Bronchial epithelial cell (primary cell): ENCODE measurements around the gene CNOT6L. TPM values are rescaled to one million over a fixed set of nuclear protein-coding genes. Genes with fewer than 3 reads are reported as not detected.

Experiments
- DNase-seq: peaks from one replicate; pipeline ENCODE4 v3.0.0-alpha.2; 2010; ENCODE audit warnings: low read depth
- FAIRE-seq: peaks from 2 replicates; lab custom pipeline; 2011; peaks lifted over from hg19 to GRCh38; lab: Jason Lieb, UNC
- H3K27me3 ChIP-seq: 2 replicates; pipeline ENCODE4 v1.5.1; 2011; ENCODE audit warnings: low read length; ENCODE audit not compliant: control insufficient read depth, insufficient read depth
- H3K36me3 ChIP-seq: 2 replicates; pipeline ENCODE4 v1.5.1; 2011; ENCODE audit warnings: low read length; ENCODE audit not compliant: control insufficient read depth, insufficient read depth
- H3K4me3 ChIP-seq: 2 replicates; pipeline ENCODE4 v1.5.1; 2011; ENCODE audit warnings: mild to moderate bottlenecking, low read depth, low read length, control low read depth
- total RNA-seq: library from RNA; depleted of rRNA; stranded (reverse); fragments of >200 nt; gene quantifications from 2 replicates; pipeline ENCODE4 v1.2.1, GENCODE V29; 2014
- TF ChIP-seq, protein P1 (sequence below): IDR thresholded peaks from 2 replicates; pipeline ENCODE4 v1.5.1; 2011; ENCODE audit warnings: mild to moderate bottlenecking, moderate library complexity, low read length, control low read depth, inconsistent platforms; ENCODE audit not compliant: insufficient read depth, severe bottlenecking

CNOT6L gene
- total RNA-seq, 1 donor from 2014 or later = 15.0 TPM

DNA sequence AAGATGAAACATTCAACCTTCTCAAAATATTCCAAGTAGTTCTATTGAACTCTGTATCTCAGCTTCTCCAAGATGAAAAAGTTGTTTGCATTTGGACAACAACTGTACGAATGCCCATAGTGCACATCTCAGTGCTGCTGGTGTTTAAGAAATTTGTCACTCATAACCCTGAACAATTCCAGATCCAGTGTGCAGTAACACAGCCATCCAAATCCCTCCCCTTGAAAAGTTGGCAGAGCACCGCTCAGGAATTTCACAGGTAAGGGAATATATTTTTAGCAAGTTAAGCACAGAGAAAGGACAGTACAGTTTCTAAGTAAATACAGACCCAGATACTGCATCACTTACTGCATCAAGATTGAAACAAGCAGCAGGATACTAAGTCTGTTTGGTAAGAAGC lies 104.7 kb downstream of the CNOT6L start:
- Histone ChIP-seq H3K27me3 (no peaks in the 10 kb centered on the region), H3K36me3 (peaks cover 1% of the 10 kb centered on the region), H3K4me3 (no peak overlapping the region)
- DNase-seq (no peak), FAIRE-seq (no peak)
- TF ChIP-seq, protein P1, sequence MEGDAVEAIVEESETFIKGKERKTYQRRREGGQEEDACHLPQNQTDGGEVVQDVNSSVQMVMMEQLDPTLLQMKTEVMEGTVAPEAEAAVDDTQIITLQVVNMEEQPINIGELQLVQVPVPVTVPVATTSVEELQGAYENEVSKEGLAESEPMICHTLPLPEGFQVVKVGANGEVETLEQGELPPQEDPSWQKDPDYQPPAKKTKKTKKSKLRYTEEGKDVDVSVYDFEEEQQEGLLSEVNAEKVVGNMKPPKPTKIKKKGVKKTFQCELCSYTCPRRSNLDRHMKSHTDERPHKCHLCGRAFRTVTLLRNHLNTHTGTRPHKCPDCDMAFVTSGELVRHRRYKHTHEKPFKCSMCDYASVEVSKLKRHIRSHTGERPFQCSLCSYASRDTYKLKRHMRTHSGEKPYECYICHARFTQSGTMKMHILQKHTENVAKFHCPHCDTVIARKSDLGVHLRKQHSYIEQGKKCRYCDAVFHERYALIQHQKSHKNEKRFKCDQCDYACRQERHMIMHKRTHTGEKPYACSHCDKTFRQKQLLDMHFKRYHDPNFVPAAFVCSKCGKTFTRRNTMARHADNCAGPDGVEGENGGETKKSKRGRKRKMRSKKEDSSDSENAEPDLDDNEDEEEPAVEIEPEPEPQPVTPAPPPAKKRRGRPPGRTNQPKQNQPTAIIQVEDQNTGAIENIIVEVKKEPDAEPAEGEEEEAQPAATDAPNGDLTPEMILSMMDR = no peak

DNA sequence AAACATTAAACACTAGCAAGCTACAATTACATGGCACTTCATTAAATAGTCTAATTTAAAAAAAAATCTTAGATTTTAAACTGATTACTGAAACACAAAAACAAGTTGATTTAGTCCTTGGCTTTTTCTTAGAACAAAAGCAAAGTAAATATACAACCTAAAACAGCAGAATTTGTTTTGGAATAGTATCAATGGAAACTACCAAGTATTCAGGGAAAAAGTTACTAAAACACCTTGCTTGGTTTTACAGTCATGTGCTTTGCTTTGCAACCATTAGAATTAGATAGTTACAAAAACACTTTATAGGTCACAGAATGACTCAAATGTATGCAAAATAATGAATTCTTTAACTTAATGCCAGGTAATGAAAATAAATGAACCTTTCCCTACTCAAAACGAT lies 105.3 kb downstream of the CNOT6L start:
- H3K4me3 ChIP-seq = no peak overlapping the region
- no peak for FAIRE-seq

DNA sequence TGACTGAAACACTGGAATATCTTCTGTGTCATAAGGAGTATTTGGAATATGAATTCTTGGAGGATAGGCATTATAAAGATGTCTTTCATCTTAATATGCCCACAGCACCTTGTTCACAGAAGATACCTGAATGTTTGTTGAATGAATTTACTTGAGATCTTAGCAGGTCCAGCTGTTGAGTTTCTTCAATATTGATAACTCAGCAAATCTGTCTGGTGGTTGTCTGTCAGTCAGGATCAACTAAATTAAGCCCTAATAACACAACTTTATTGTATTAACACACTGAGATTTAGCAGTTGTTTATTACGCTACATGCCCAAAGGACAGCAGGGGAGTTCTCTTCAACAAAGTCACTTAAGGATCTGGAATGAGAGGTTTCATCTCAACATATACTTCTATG lies 106.5 kb downstream of the CNOT6L start:
- TF ChIP-seq, protein P1 = no peak
- DNase-seq (no peak), FAIRE-seq (no peak)
- no peaks in the 10 kb centered on the region for H3K27me3 ChIP-seq
- no peak overlapping the region for H3K4me3 ChIP-seq
- peaks cover 1% of the 10 kb centered on the region for H3K36me3 ChIP-seq

More for the DNA sequence above, 105.3 kb downstream of the CNOT6L start:
- Histone ChIP-seq H3K36me3 (peaks cover 1% of the 10 kb centered on the region), H3K27me3 (no peaks in the 10 kb centered on the region)
- TF ChIP-seq, protein P1 = no peak
- no peak for DNase-seq

DNA sequence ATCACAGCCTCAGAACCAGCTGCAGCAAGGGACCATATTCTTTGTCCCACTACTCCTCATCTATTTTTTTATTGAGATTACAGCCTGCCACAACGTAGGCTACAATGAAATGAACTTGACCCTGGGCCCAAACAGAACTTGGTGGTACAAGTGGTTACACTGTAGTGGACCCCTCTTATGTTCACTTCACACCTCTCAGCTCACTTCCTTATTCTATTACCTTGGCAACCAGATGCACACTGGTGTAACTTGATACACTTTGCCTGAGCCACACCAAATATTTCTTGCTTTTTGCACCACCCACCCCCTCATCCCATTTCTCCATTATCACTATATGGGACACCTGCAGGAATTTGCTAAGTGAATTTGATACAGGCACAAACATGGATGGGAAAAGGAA lies 107.7 kb downstream of the CNOT6L start:
- H3K36me3 ChIP-seq = no peaks in the 10 kb centered on the region
- no peak for FAIRE-seq
- no peak overlapping the region for H3K4me3 ChIP-seq
- TF ChIP-seq, protein P1 = no peak
- DNase-seq = no peak
- H3K27me3 ChIP-seq = no peaks in the 10 kb centered on the region

- no peak for DNase-seq
- Histone ChIP-seq H3K4me3 (no peak overlapping the region), H3K27me3 (no peaks in the 10 kb centered on the region), H3K36me3 (no peaks in the 10 kb centered on the region)
- FAIRE-seq = no peak
- TF ChIP-seq, protein P1 = no peak
Measured at GRCh38 chr4:77710684-77711083, 108.5 kb downstream of the CNOT6L start.

GRCh38 chr4:77710059-77710458 lies 109.1 kb downstream of the CNOT6L start:
- Histone ChIP-seq H3K4me3 (no peak overlapping the region), H3K27me3 (no peaks in the 10 kb centered on the region), H3K36me3 (no peaks in the 10 kb centered on the region)
- no peak for FAIRE-seq
- TF ChIP-seq, protein P1 = no peak
- no peak for DNase-seq
